Testis (tissue), 3 donors: ENCODE measurements around the gene KLHL29. TPM values are rescaled to one million over a fixed set of nuclear protein-coding genes. Genes with fewer than 3 reads are reported as not detected.
A peak's percentile ranks its signal among the peaks of the same experiment; 100 is the strongest.

Source experiments
- DNase-seq: peaks from one replicate; pipeline ENCODE4 v3.0.0-alpha.2; 2019
- H3K27ac ChIP-seq, 2 donors: fragments of 200-600 bp; sonication (generic); one replicate each; pipeline ENCODE4 v1.5.1; 2019
- H3K27me3 ChIP-seq: fragments of 200-600 bp; sonication (generic); one replicate; pipeline ENCODE4 v1.5.1; 2019
- H3K36me3 ChIP-seq: fragments of 200-600 bp; sonication (generic); one replicate; pipeline ENCODE4 v1.5.1; 2017; ENCODE audit warnings: low read depth; ENCODE audit errors: missing control alignments
- H3K4me1 ChIP-seq: fragments of 200-600 bp; sonication (generic); one replicate; pipeline ENCODE4 v1.5.1; 2019
- H3K4me3 ChIP-seq, 2 donors: fragments of 200-600 bp; sonication (generic); one replicate each; pipeline ENCODE4 v1.5.1; 2017 to 2019
- H3K9me3 ChIP-seq: fragments of 200-600 bp; sonication (generic); one replicate; pipeline ENCODE4 v1.5.1; 2017
- POLR2A ChIP-seq: fragments of 450-650 bp; IDR thresholded peaks from one replicate; pipeline ENCODE4 v1.6.1; 2017; ENCODE audit warnings: antibody characterized with exemption, mild to moderate bottlenecking, moderate library complexity
- WGBS, 2 donors: methylation state at CpG; one replicate each; pipeline ENCODE4 v1.1.5; 2018; 5-methylcytosine and 5-hydroxymethylcytosine counted together
- intact Hi-C: fragments of 100-400 bp; cut with DNase I; formaldehyde crosslinking; loops from one replicate; pipeline ENCODE4 v1.15.1; 2023; ENCODE audit warnings: low total_unique reads
- polyA plus RNA-seq: library from polyadenylated mRNA; stranded (reverse); fragments of 350-450 nt; fragmentation: Illumina TruSeq; extraction: RNeasy Lipid Tissue Mini Kit (QIAGEN cat#74804); gene quantifications from one replicate; pipeline ENCODE4 v1.2.3, GENCODE V29; 2014; ENCODE audit warnings: low read depth, low replicate concordance; ENCODE audit not compliant: insufficient read depth
- total RNA-seq, 2 donors: library from RNA; depleted of rRNA; stranded (reverse); fragments of >200 nt; gene quantifications; one replicate each; pipeline ENCODE4 v1.2.3, GENCODE V29; 2016
- TF ChIP-seq, protein P1 (sequence below), 3 experiments: fragments of 450-650 bp in 2 of 3; fragments of 200-600 bp in 1 of 3; sonication (generic) in 1 of 3; IDR thresholded peaks; one replicate each; pipeline ENCODE4 v1.5.1; 2016 to 2019; ENCODE audit warnings: antibody characterized with exemption in 3 of 3, mild to moderate bottlenecking in 2 of 3, moderate library complexity in 1 of 3

KLHL29 gene
- total and polyA plus RNA-seq, 3 donors from 2014 or later, result 3.3 to 10.9 (median 7.9) TPM

DNA sequence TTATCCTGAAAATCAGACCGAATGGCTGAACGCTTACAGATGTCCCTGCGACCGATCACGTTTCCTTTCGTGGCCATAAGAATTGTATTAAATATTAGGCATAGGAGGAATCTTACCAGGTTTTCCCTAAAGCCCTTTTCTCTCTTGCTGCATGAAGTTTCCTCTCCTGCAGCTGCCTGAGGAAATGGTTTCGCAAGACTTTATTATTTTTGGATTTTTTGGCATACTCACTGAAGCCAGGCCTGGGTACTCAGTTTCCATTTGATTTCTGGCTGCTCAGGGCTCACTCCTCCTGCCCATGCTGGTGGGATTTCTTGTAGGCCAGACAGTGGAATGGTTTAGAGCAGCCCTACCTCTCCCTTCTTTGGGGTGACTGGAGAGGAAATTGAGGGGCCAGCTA, 114.0 kb downstream of the KLHL29 start:
- no peak for DNase-seq
- Histone ChIP-seq H3K9me3 (no peaks in the 10 kb centered on the region), H3K4me3 (no peak overlapping the region), H3K36me3 (no peaks in the 10 kb centered on the region), H3K27ac (no peak overlapping the region), H3K4me1 (peaks cover 30% of the 10 kb centered on the region), H3K27me3 (no peaks in the 10 kb centered on the region)
- intact Hi-C loops, result no loop called here
- WGBS, 2 donors, result 81 to 95% methylated on average over 7 of the region's 7 CpGs
- TF ChIP-seq, protein P1, sequence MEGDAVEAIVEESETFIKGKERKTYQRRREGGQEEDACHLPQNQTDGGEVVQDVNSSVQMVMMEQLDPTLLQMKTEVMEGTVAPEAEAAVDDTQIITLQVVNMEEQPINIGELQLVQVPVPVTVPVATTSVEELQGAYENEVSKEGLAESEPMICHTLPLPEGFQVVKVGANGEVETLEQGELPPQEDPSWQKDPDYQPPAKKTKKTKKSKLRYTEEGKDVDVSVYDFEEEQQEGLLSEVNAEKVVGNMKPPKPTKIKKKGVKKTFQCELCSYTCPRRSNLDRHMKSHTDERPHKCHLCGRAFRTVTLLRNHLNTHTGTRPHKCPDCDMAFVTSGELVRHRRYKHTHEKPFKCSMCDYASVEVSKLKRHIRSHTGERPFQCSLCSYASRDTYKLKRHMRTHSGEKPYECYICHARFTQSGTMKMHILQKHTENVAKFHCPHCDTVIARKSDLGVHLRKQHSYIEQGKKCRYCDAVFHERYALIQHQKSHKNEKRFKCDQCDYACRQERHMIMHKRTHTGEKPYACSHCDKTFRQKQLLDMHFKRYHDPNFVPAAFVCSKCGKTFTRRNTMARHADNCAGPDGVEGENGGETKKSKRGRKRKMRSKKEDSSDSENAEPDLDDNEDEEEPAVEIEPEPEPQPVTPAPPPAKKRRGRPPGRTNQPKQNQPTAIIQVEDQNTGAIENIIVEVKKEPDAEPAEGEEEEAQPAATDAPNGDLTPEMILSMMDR (IDR thresholded peaks at IDR 0.05), result no peak
- TF ChIP-seq POLR2A, result no peak

DNA sequence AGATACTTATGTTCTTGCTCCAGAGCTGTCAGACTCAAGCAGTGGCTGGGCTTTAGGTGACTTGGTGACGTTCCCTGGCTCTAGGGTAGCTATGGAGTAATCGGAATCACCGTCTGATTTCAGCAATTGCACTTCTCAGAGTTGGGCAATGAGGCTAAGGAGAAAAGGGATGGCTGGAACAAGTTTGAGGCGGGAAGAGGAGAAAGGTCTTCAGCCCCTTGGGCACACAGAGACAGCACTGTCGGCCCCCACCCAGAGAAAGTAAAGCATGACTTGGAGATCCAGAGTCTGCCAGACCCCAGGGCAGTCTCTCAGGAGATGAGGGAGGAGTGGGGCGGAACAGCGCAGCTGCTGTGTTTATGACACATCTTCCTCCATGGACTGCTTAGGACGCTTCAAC, 114.5 kb downstream of the KLHL29 start:
- no peak for TF ChIP-seq POLR2A
- TF ChIP-seq, protein P1 (IDR thresholded peaks at IDR 0.05), result no peak
- peaks cover 35% of the 10 kb centered on the region for H3K4me1 ChIP-seq
- H3K9me3 ChIP-seq, result no peaks in the 10 kb centered on the region
- H3K4me3 ChIP-seq, result no peak overlapping the region
- intact Hi-C loops, result no loop called here
- WGBS, 2 donors, result 93 to 98% methylated on average over 7 to 8 of the region's 8 CpGs
- no peak overlapping the region for H3K27ac ChIP-seq
- no peaks in the 10 kb centered on the region for H3K27me3 ChIP-seq
- no peak for DNase-seq
- H3K36me3 ChIP-seq, result no peaks in the 10 kb centered on the region

DNA sequence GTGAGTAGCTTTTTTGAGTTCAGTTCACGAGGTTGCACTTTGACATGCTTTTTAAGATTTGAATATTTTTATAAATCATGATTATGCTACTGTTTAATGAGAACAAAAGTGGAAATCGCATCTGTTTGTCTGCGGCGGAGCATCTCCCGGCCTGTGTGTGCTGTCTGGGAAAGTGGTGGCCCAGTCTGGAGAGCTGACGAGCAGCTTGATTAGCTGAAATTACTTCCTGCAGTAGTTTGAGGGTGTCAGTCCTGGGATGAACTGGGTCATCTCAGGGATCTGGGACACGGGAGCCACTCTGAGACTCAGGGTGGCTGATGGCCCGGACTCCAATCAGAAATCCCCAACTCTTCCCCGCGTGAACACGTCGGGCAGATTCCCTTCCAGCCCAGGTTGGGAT, 115.9 kb downstream of the KLHL29 start:
- H3K36me3 ChIP-seq, result no peaks in the 10 kb centered on the region
- 89 to 93% methylated on average over 12 of the region's 12 CpGs for WGBS, 2 donors
- DNase-seq, result no peak
- H3K27me3 ChIP-seq, result no peaks in the 10 kb centered on the region
- H3K9me3 ChIP-seq, result no peaks in the 10 kb centered on the region
- no peak for TF ChIP-seq POLR2A
- TF ChIP-seq, protein P1 (IDR thresholded peaks at IDR 0.05), result no peak
- peaks cover 35% of the 10 kb centered on the region for H3K4me1 ChIP-seq
- H3K4me3 ChIP-seq, result no peak overlapping the region
- peak overlapping the region in 1 of 2 donors; percentile 84 for H3K27ac ChIP-seq
- intact Hi-C loops, result no loop called here

DNA sequence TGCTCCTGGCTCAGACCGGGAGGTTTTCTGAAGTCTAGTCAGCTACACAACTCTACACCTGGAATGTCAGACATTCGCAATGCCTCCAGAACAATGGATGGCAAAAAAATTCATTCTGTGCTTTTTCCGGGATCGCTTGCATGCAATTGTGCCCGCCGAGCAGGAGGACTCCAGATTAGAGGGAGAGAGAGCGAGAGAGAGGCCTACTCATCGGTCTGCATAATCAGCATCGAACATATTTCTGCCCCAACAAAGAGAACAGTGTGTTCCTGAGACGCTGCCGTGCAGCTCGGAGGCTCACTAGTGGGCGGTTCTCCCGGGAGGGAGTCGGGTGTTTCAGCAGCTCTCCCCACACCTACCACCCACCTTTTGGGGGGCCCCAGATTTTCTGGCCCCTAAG, 117.1 kb downstream of the KLHL29 start:
- peak overlapping the region; percentile 42 to 84 for H3K27ac ChIP-seq
- H3K9me3 ChIP-seq, result no peaks in the 10 kb centered on the region
- H3K27me3 ChIP-seq, result no peaks in the 10 kb centered on the region
- no peak overlapping the region for H3K4me3 ChIP-seq
- peak; percentile 78 for DNase-seq
- intact Hi-C loops, result no loop called here
- no peak for TF ChIP-seq POLR2A
- TF ChIP-seq, protein P1 (IDR thresholded peaks at IDR 0.05), result no peak
- WGBS, 2 donors, result 31 to 39% methylated on average over 8 to 15 of the region's 15 CpGs
- H3K4me1 ChIP-seq, result peaks cover 35% of the 10 kb centered on the region
- H3K36me3 ChIP-seq, result no peaks in the 10 kb centered on the region

DNA sequence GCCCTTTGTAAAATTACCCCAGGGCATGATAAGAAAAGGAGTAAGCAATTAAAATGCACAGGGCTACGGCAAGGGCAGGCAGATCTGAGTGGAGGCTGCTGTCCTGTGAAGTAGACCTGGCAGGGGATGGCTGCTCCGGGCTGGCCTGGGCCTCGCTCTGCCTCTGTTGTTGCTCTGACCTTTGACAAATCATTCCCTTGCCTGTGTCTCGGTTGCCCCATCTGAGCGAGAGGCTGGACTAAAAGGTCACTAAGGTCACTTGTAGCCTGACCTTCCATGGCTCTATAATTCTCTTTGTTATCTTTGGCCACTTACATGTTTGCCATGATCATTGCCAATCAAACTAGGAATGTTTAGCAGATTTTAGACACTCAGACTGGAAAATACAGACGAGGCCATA, 118.1 kb downstream of the KLHL29 start:
- intact Hi-C loops, result no loop called here
- peak overlapping the region; percentile 57 to 84 for H3K27ac ChIP-seq
- H3K36me3 ChIP-seq, result no peaks in the 10 kb centered on the region
- no peaks in the 10 kb centered on the region for H3K9me3 ChIP-seq
- no peaks in the 10 kb centered on the region for H3K27me3 ChIP-seq
- 57 to 84% methylated on average over 6 of the region's 6 CpGs for WGBS, 2 donors
- H3K4me3 ChIP-seq, result no peak overlapping the region
- TF ChIP-seq POLR2A, result no peak
- TF ChIP-seq, protein P1 (IDR thresholded peaks at IDR 0.05), result no peak
- peaks cover 35% of the 10 kb centered on the region for H3K4me1 ChIP-seq
- DNase-seq, result no peak
